Keratinocyte (primary cell): ENCODE measurements around the gene C17orf113.

ENCODE experiments used
- EZH2 ChIP-seq: IDR thresholded peaks from one replicate; pipeline ENCODE4 v1.6.1; 2012; ENCODE audit warnings: inconsistent platforms, mild to moderate bottlenecking, low read length, moderate library complexity
- TF ChIP-seq, protein P1 (sequence below), 3 experiments: IDR thresholded peaks in 1 of 3; conservative IDR thresholded peaks in 1 of 3; optimal IDR thresholded peaks in 1 of 3; 2 replicates in 2 of 3; 3 replicates in 1 of 3; pipeline versions ENCODE3 to v1.5.1; 2011; ENCODE audit warnings: low read length in 3 of 3, mild to moderate bottlenecking in 3 of 3, moderate library complexity in 2 of 3, control low read depth in 1 of 3, inconsistent platforms in 1 of 3; ENCODE audit not compliant: insufficient read depth in 2 of 3; ENCODE audit errors: extremely low read depth in 1 of 3

DNA sequence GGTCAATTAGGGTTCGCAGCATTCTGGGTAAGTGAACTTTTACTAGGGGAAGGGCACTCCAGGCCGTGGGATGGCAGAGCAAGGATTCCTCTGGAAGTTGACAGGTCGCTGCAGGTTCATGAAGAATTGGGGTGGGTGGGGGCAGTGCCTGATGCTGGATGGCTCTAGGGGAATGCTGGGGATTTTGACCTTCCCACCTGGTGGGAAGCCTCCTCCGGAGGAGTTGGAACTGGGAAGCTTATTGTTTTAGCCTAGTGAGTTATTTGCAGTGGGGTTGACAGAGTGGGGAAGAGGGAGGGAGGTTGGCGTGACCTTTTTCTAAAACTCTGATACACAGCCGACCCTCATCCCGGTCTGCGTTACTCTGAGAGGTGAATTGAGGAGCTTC lies 606 bp upstream of the C17orf113 start:
- TF ChIP-seq, protein P1, sequence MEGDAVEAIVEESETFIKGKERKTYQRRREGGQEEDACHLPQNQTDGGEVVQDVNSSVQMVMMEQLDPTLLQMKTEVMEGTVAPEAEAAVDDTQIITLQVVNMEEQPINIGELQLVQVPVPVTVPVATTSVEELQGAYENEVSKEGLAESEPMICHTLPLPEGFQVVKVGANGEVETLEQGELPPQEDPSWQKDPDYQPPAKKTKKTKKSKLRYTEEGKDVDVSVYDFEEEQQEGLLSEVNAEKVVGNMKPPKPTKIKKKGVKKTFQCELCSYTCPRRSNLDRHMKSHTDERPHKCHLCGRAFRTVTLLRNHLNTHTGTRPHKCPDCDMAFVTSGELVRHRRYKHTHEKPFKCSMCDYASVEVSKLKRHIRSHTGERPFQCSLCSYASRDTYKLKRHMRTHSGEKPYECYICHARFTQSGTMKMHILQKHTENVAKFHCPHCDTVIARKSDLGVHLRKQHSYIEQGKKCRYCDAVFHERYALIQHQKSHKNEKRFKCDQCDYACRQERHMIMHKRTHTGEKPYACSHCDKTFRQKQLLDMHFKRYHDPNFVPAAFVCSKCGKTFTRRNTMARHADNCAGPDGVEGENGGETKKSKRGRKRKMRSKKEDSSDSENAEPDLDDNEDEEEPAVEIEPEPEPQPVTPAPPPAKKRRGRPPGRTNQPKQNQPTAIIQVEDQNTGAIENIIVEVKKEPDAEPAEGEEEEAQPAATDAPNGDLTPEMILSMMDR (optimal IDR thresholded peaks at IDR 0.05 in 1 of 3, IDR thresholded peaks at IDR 0.05 in 1 of 3, conservative IDR thresholded peaks at IDR 0.05 in 1 of 3; ENCODE audit: extremely low read depth in 1 of 3, insufficient read depth in 2 of 3, low read length in 3 of 3) = no peak
- no peak for TF ChIP-seq EZH2
